VCaP (cell line): ENCODE measurements around the gene SNAP91.
A peak's percentile ranks its signal among the peaks of the same experiment; 100 is the strongest.

ENCODE experiments used
- H3K27ac ChIP-seq: fragments of 450-650 bp; 2 replicates; pipeline ENCODE4 v1.5.1; 2017
- TF ChIP-seq, protein P1 (sequence below): fragments of 450-650 bp; conservative IDR thresholded peaks from 2 replicates; pipeline ENCODE4 v1.5.1; 2017; ENCODE audit warnings: mild to moderate bottlenecking, moderate library complexity

SNAP91 gene

DNA sequence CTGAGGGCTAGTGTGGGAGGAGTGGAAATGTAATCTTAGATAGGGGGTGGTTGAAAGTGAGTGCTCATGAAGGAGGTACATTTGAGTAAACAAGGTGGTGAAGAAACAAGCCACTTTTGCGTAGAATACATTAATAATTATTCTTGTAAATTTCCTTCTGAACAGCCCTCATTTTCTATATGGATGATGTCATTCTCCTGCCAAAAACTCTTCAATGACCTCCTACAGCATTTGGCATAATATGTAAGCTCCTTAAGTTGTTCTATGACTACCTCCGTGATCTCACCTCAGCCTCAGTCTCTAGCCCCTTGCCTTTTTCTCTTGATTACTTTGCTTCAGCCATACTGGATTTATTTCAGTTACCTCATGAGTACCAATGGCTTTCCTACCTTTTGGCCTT lies 14.0 kb upstream of the SNAP91 start:
- TF ChIP-seq, protein P1, sequence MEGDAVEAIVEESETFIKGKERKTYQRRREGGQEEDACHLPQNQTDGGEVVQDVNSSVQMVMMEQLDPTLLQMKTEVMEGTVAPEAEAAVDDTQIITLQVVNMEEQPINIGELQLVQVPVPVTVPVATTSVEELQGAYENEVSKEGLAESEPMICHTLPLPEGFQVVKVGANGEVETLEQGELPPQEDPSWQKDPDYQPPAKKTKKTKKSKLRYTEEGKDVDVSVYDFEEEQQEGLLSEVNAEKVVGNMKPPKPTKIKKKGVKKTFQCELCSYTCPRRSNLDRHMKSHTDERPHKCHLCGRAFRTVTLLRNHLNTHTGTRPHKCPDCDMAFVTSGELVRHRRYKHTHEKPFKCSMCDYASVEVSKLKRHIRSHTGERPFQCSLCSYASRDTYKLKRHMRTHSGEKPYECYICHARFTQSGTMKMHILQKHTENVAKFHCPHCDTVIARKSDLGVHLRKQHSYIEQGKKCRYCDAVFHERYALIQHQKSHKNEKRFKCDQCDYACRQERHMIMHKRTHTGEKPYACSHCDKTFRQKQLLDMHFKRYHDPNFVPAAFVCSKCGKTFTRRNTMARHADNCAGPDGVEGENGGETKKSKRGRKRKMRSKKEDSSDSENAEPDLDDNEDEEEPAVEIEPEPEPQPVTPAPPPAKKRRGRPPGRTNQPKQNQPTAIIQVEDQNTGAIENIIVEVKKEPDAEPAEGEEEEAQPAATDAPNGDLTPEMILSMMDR, result no peak
- H3K27ac ChIP-seq, result no peak overlapping the region

DNA sequence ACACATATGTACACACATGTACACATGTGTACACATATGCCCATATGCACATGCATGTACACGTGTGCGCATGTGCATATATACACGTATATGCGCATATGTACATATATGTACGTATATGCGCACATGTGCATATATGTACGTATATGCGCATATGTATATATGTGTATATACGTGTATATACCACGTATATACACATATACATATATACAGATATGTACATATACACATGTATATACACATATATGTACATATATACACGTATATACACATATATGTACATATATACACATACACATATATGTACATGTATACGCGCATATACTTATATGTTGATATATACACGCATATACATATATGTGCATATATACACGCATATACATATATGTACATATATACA lies 8.9 kb upstream of the SNAP91 start:
- TF ChIP-seq, protein P1, result no peak
- H3K27ac ChIP-seq, result no peak overlapping the region

DNA sequence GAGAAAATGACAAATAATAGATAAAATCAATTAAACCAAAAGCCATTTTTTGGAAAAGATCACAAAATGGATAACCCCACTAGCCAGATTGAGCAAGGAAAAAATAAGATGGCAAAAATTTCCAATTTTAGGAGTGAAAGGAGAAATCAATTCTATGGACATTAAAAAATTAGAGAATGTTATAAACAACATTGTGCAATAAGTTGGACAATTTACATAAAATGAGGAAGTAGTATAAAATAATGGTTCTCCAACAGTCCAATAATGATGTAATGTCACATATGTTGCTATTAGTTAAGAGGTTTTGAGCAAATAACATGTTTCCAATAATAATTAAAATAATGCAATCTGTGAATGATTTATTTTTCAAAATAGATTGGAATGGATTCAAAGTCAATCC lies 3.1 kb upstream of the SNAP91 start:
- no peak overlapping the region for H3K27ac ChIP-seq
- TF ChIP-seq, protein P1, result no peak

DNA sequence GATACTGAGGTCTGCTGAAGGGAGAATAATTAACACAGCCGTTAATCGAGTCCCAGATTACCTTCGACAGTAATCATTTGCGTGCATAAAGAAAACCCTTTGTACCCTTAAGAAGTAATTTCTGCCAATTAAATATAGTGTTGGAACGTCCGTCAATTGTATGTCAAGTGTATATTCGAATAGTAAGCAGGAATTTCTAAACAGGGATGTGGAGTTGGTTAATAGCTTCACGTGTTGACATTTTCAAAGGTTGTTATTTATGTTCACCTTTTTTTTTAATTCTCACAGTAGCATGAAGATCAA lies 798 bp upstream of the SNAP91 start:
- TF ChIP-seq, protein P1, result no peak
- peak overlapping the region; percentile 57; the same call in 1 of the 2 replicates for H3K27ac ChIP-seq

DNA sequence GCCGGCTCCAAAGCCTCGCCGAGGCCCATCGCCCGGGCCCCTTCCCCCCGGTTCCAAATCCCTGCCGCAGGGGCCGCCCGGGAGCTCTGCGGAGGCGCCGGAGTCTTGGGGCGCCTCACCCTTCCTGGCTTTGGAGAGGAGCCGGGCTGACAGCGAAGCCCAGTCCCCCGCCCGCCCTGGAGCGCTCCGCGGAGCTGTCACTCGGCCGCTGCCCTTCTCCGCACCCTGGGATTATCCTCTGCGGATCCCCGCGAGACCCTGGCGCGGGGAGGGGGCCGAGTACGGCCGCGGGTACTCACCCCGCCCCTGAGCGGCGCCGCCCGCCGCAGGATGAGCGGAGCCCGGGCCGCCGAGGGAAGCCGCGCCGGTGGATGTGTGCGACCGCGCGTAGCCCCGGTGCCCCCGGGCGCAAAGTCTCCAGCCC lies 343 bp downstream of the SNAP91 start:
- peak overlapping the region; percentile 57; the same call in 1 of the 2 replicates for H3K27ac ChIP-seq
- TF ChIP-seq, protein P1, result no peak

DNA sequence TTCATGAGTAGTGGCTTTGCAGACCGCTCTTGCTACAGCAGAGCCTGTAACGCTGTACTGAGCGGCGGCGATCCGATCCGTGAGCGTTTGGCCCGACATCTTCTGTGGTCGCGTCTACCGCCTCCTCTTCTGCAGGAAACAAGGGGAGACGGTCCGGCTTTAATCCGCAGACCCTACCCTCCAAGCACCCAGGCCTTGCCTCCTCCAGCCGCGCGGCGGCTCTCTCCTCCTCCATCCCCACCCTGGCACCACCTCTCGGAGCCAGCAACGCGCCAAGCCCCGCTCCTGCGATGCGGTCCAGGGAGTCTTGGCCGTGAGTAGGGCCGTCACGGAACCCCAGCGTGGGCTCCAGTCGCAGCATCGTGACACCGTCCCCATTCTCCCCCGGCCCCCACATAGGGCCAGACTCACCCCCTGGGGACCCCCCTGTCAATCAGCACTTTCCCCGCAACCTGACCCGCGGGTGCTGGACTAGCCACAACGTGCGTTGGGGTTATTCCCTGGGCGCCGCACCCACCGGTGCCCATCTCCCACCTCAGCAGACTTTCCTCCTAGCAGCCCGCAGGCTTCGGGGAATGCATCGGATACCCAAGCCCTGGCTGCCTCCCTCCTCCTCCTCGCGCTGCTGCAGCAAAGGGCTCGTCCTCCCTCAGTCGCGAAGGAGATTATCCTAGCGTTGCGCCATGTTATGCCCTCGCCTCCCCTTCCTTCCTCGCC lies 914 bp downstream of the SNAP91 start:
- no peak overlapping the region; the same call in 1 of the 2 replicates for H3K27ac ChIP-seq
- TF ChIP-seq, protein P1, result no peak

DNA sequence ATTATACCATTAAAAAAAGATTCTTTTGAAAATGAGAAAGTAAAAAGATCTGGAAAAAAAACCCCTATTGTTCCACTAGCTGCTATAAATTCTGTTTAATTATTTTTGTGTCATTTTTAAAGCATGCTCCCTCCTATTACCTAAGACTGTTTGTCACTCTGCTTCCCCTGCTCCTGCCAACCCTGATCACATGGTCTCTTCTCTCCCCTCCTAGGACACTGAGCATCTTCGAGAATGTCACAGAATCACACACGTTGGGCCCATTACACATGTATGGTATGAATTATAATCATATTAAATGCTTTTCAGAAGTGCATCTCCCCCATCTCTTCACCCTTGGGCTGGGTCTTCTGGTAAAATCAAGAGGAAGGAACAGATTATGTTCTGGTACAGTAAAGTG lies 6.2 kb downstream of the SNAP91 start:
- TF ChIP-seq, protein P1, result no peak
- H3K27ac ChIP-seq, result no peak overlapping the region
